Ectodermal cell (in vitro differentiated cells): ENCODE data around the gene RNASE8. TPM values are rescaled to one million over a fixed set of nuclear protein-coding genes. Genes with fewer than 3 reads are reported as not detected.
"Not testable (repeated sequence)": the region's sequence is repeated elsewhere in the genome, so short reads cannot be mapped to it uniquely, and the experiment has no call there.

ENCODE experiments used
- H3K27ac ChIP-seq: 2 replicates; pipeline ENCODE4 v1.7.0; 2013; ENCODE audit warnings: mild to moderate bottlenecking, low read depth, low read length; ENCODE audit not compliant: insufficient read depth, poor library complexity, severe bottlenecking
- H3K27me3 ChIP-seq: 2 replicates; pipeline ENCODE4 v1.7.0; 2013; ENCODE audit warnings: mild to moderate bottlenecking, low read length; ENCODE audit not compliant: insufficient read depth, control insufficient read depth, poor library complexity, severe bottlenecking
- H3K36me3 ChIP-seq: one replicate; pipeline ENCODE4 v1.7.0; 2013; ENCODE audit warnings: low read length; ENCODE audit not compliant: control insufficient read depth, insufficient read depth
- H3K4me1 ChIP-seq: one replicate; pipeline ENCODE4 v1.7.0; 2013; ENCODE audit warnings: low read length; ENCODE audit not compliant: control insufficient read depth, insufficient read depth
- H3K4me3 ChIP-seq: 2 replicates; pipeline ENCODE4 v1.7.0; 2013; ENCODE audit warnings: low read depth, low read length, control low read depth; ENCODE audit not compliant: insufficient read depth
- H3K9me3 ChIP-seq: 2 replicates; pipeline ENCODE4 v1.7.0; 2013; ENCODE audit warnings: mild to moderate bottlenecking, low read length, moderate library complexity; ENCODE audit not compliant: control insufficient read depth
- WGBS, 2 experiments: methylation state at CpG; one replicate each; pipeline ENCODE4 v1.1.7; 2013; ENCODE audit warnings: missing lambda C conversion rate in 2 of 2; 5-methylcytosine and 5-hydroxymethylcytosine counted together
- polyA plus RNA-seq, 4 experiments: library from polyadenylated mRNA; stranded (reverse); fragments of 50-300 nt; gene quantifications; one replicate each; pipeline ENCODE4 v1.2.3, GENCODE V29; 2013

Gene RNASE8
- polyA plus RNA-seq (2013, experiment 1 of 4), result not detected
- not detected for polyA plus RNA-seq (2013, experiment 2 of 4)
- not detected for polyA plus RNA-seq (2013, experiment 3 of 4)
- polyA plus RNA-seq (2013, experiment 4 of 4), result not detected

GRCh38 chr14:21057803-21058675 is at the start of gene RNASE8:
Gene RNASE8 (plus strand): TSS chr14:21057822. CDS start chr14:21057893, 71 bp downstream.
- no peaks in the 10 kb centered on the region for H3K4me1 ChIP-seq
- no peaks in the 10 kb centered on the region for H3K36me3 ChIP-seq
- no peak within 1 kb of the TSS for H3K27ac ChIP-seq
- 88 to 89% methylated on average over 8 of the region's 8 CpGs for WGBS, 2 experiments
- H3K27me3 ChIP-seq, result no peaks in the 10 kb centered on the region
- no peaks in the 10 kb centered on the region for H3K9me3 ChIP-seq
- no peak within 1 kb of the TSS for H3K4me3 ChIP-seq

- WGBS, 2 experiments, result 61 to 93% methylated on average over 1 to 3 of the region's 3 CpGs
- not testable (repeated sequence) for H3K27ac ChIP-seq, H3K36me3 ChIP-seq, H3K4me3 ChIP-seq, H3K9me3 ChIP-seq, H3K4me1 ChIP-seq, H3K27me3 ChIP-seq
These were observed 47.9 kb upstream of the RNASE8 start for GRCh38 chr14:21009721-21010120.

GRCh38 chr14:21011136-21011535 is 46.5 kb upstream of the RNASE8 start:
- 85 to 87% methylated on average over 1 of the region's 1 CpG for WGBS, 2 experiments
- H3K36me3 ChIP-seq, result no peaks in the 10 kb centered on the region
- no peak overlapping the region for H3K27ac ChIP-seq
- H3K27me3 ChIP-seq, result no peaks in the 10 kb centered on the region
- no peaks in the 10 kb centered on the region for H3K4me1 ChIP-seq
- no peaks in the 10 kb centered on the region for H3K9me3 ChIP-seq
- H3K4me3 ChIP-seq, result no peak overlapping the region

GRCh38 chr14:21014761-21015190 is 42.8 kb upstream of the RNASE8 start:
- Histone ChIP-seq H3K4me1 (no peaks in the 10 kb centered on the region), H3K9me3 (no peaks in the 10 kb centered on the region), H3K27me3 (no peaks in the 10 kb centered on the region), H3K27ac (no peak overlapping the region), H3K36me3 (no peaks in the 10 kb centered on the region), H3K4me3 (no peak overlapping the region)
- WGBS, 2 experiments, result 3% methylated on average over 4 of the region's 4 CpGs

GRCh38 chr14:21015312-21015711 is 42.3 kb upstream of the RNASE8 start:
- no peaks in the 10 kb centered on the region for H3K36me3 ChIP-seq
- WGBS, 2 experiments, result 79 to 82% methylated on average over 6 of the region's 6 CpGs
- H3K4me3 ChIP-seq, result no peak overlapping the region

GRCh38 chr14:21016413-21017190 is 41.0 kb upstream of the RNASE8 start:
- H3K4me1 ChIP-seq, result no peaks in the 10 kb centered on the region
- H3K27me3 ChIP-seq, result peaks cover 3% of the 10 kb centered on the region
- no peak overlapping the region for H3K27ac ChIP-seq
- no peak overlapping the region for H3K4me3 ChIP-seq
- no peaks in the 10 kb centered on the region for H3K36me3 ChIP-seq
- no peaks in the 10 kb centered on the region for H3K9me3 ChIP-seq
- 82 to 84% methylated on average over 9 of the region's 9 CpGs for WGBS, 2 experiments

More at GRCh38 chr14:21015312-21015711, 42.3 kb upstream of the RNASE8 start:
- H3K27ac ChIP-seq, result no peak overlapping the region
- no peaks in the 10 kb centered on the region for H3K27me3 ChIP-seq
- no peaks in the 10 kb centered on the region for H3K4me1 ChIP-seq
- H3K9me3 ChIP-seq, result no peaks in the 10 kb centered on the region

- H3K4me3 ChIP-seq, result no peak overlapping the region
- 88 to 90% methylated on average over 28 of the region's 28 CpGs for WGBS, 2 experiments
- no peaks in the 10 kb centered on the region for H3K4me1 ChIP-seq
- H3K27ac ChIP-seq, result no peak overlapping the region
- no peaks in the 10 kb centered on the region for H3K36me3 ChIP-seq
- no peaks in the 10 kb centered on the region for H3K9me3 ChIP-seq
- H3K27me3 ChIP-seq, result peaks cover 14% of the 10 kb centered on the region
These were observed 39.9 kb upstream of the RNASE8 start for GRCh38 chr14:21017528-21018245.

GRCh38 chr14:21018286-21018685 is 39.3 kb upstream of the RNASE8 start:
- H3K9me3 ChIP-seq, result no peaks in the 10 kb centered on the region
- H3K27me3 ChIP-seq, result peaks cover 20% of the 10 kb centered on the region
- no peak overlapping the region for H3K4me3 ChIP-seq
- H3K36me3 ChIP-seq, result no peaks in the 10 kb centered on the region
- H3K4me1 ChIP-seq, result no peaks in the 10 kb centered on the region
- H3K27ac ChIP-seq, result no peak overlapping the region
- 85 to 89% methylated on average over 7 of the region's 7 CpGs for WGBS, 2 experiments

- no peaks in the 10 kb centered on the region for H3K36me3 ChIP-seq
- no peaks in the 10 kb centered on the region for H3K9me3 ChIP-seq
- no peaks in the 10 kb centered on the region for H3K4me1 ChIP-seq
- WGBS, 2 experiments, result 96 to 100% methylated on average over 3 of the region's 3 CpGs
- H3K27me3 ChIP-seq, result peaks cover 25% of the 10 kb centered on the region
- H3K4me3 ChIP-seq, result no peak overlapping the region
- H3K27ac ChIP-seq, result no peak overlapping the region
These were observed 38.8 kb upstream of the RNASE8 start for GRCh38 chr14:21018781-21019180.
